Prostate gland (tissue), 2 donors: ENCODE data around the gene RIC8A. TPM values are rescaled to one million over a fixed set of nuclear protein-coding genes. Genes with fewer than 3 reads are reported as not detected.

Experiments
- DNase-seq: peaks from one replicate; pipeline ENCODE4 v3.0.0-alpha.2; 2019; ENCODE audit warnings: low spot score
- H3K27ac ChIP-seq, 2 donors: fragments of 200-600 bp; sonication (generic); 2 replicates each; pipeline ENCODE4 v1.5.1; 2017 to 2019
- H3K27me3 ChIP-seq: fragments of 200-600 bp; sonication (generic); replicated peaks from 2 replicates; pipeline ENCODE4 v1.5.1; 2019; ENCODE audit not compliant: insufficient read depth
- H3K36me3 ChIP-seq, 2 donors: fragments of 200-600 bp; sonication (generic); 1 replicate in 1 of 2; 2 replicates in 1 of 2; pipeline versions ENCODE4 v1.5.1 to v1.8.1; 2017 to 2019
- H3K4me1 ChIP-seq: fragments of 200-600 bp; sonication (generic); replicated peaks from 2 replicates; pipeline ENCODE4 v1.5.1; 2019
- H3K4me3 ChIP-seq, 2 donors: fragments of 200-600 bp; sonication (generic); 2 replicates each; pipeline ENCODE4 v1.5.1; 2017 to 2019
- H3K9me3 ChIP-seq: fragments of 200-600 bp; sonication (generic); 2 replicates; pipeline ENCODE4 v1.5.1; 2017
- CTCF ChIP-seq, 4 experiments: fragments of 200-600 bp in 2 of 4; fragments of 450-650 bp in 2 of 4; sonication (generic) in 2 of 4; IDR thresholded peaks; 1 replicate in 3 of 4; 2 replicates in 1 of 4; pipeline ENCODE4 v1.5.1; 2016 to 2019; ENCODE audit warnings: antibody characterized with exemption in 4 of 4, mild to moderate bottlenecking in 2 of 4, moderate library complexity in 2 of 4
- POLR2A ChIP-seq: fragments of 450-650 bp; IDR thresholded peaks from one replicate; pipeline ENCODE4 v1.6.1; 2016; ENCODE audit warnings: antibody characterized with exemption, mild to moderate bottlenecking
- POLR2AphosphoS5 ChIP-seq: sonication (generic); formaldehyde crosslinking; IDR thresholded peaks from one replicate; pipeline ENCODE4 v1.6.1; 2017; ENCODE audit warnings: antibody characterized with exemption
- WGBS: methylation state at CpG from one replicate; pipeline ENCODE4 v1.1.5; 2018; 5-methylcytosine and 5-hydroxymethylcytosine counted together
- intact Hi-C: fragments of 100-400 bp; cut with DNase I; formaldehyde crosslinking; loops from one replicate; pipeline ENCODE4 v1.14.2; 2022
- total RNA-seq, 2 donors: library from RNA; depleted of rRNA; stranded (reverse); fragments of >200 nt; gene quantifications; one replicate each; pipeline ENCODE4 v1.1.0, GENCODE V29; 2016

The RIC8A gene
- total RNA-seq, 2 donors from 2014 or later: 82.3 to 114 TPM

- DNase-seq: no peak
- Histone ChIP-seq H3K9me3 (no peaks in the 10 kb centered on the region), H3K27me3 (no peaks in the 10 kb centered on the region), H3K4me3 (no peak overlapping the region), H3K36me3 (no peaks in the 10 kb centered on the region), H3K27ac (no peak overlapping the region), H3K4me1 (no peaks in the 10 kb centered on the region)
- intact Hi-C loops: no loop called here
- WGBS: 91% methylated on average over 7 of the region's 7 CpGs
- no peak for TF ChIP-seq CTCF (IDR thresholded peaks at IDR 0.05)
- no peak for TF ChIP-seq POLR2A
Observed at GRCh38 chr11:221539-221938, 14.0 kb downstream of the RIC8A start.

- intact Hi-C loops: no loop called here
- TF ChIP-seq CTCF (IDR thresholded peaks at IDR 0.05) (no peak), POLR2AphosphoS5 (no peak), POLR2A (no peak)
- no peak overlapping the region for H3K4me3 ChIP-seq
Observed at GRCh38 chr11:221998-222789, 14.7 kb downstream of the RIC8A start.

GRCh38 chr11:223026-223789 lies 15.7 kb downstream of the RIC8A start:
- DNase-seq: no peak
- intact Hi-C loops: no loop called here

More at GRCh38 chr11:221998-222789, 14.7 kb downstream of the RIC8A start:
- no peak for DNase-seq
- H3K36me3 ChIP-seq: no peaks in the 10 kb centered on the region
- no peaks in the 10 kb centered on the region for H3K9me3 ChIP-seq
- H3K4me1 ChIP-seq: no peaks in the 10 kb centered on the region
- no peak overlapping the region for H3K27ac ChIP-seq
- H3K27me3 ChIP-seq: no peaks in the 10 kb centered on the region
- WGBS: 90% methylated on average over 14 of the region's 14 CpGs

GRCh38 chr11:223884-224283 lies 16.4 kb downstream of the RIC8A start:
- intact Hi-C loops: no loop called here
- Histone ChIP-seq H3K4me3 (no peak overlapping the region), H3K27ac (no peak overlapping the region), H3K27me3 (no peaks in the 10 kb centered on the region), H3K4me1 (no peaks in the 10 kb centered on the region), H3K9me3 (no peaks in the 10 kb centered on the region), H3K36me3 (no peaks in the 10 kb centered on the region)
- TF ChIP-seq POLR2A: no peak
- TF ChIP-seq CTCF (IDR thresholded peaks at IDR 0.05): no peak
- no peak for TF ChIP-seq POLR2AphosphoS5
- WGBS: 82% methylated on average over 9 of the region's 9 CpGs
- DNase-seq: no peak

More at GRCh38 chr11:223026-223789, 15.7 kb downstream of the RIC8A start:
- H3K36me3 ChIP-seq: no peaks in the 10 kb centered on the region
- no peaks in the 10 kb centered on the region for H3K9me3 ChIP-seq
- no peaks in the 10 kb centered on the region for H3K4me1 ChIP-seq
- WGBS: 75% methylated on average over 16 of the region's 16 CpGs
- H3K27me3 ChIP-seq: no peaks in the 10 kb centered on the region
- no peak overlapping the region for H3K27ac ChIP-seq
- TF ChIP-seq POLR2A (no peak), POLR2AphosphoS5 (no peak), CTCF (IDR thresholded peaks at IDR 0.05) (no peak)
- H3K4me3 ChIP-seq: no peak overlapping the region
